Activated CD4-positive, alpha-beta memory T cell treated with anti-CD3 and anti-CD28 coated beads, Interleukin-2, amount 10 ng/mL, durations not matched to agents 7 days and 5 days (primary cell): ENCODE results near the gene MDC1. TPM values are rescaled to one million over a fixed set of nuclear protein-coding genes. Genes with fewer than 3 reads are reported as not detected.
"Not testable (repeated sequence)": the region's sequence is repeated elsewhere in the genome, so short reads cannot be mapped to it uniquely, and the experiment has no call there.

ENCODE experiments used
- CTCF ChIA-PET: fragments of 350-600 bp; sonication (Branson Sonifier 250); formaldehyde crosslinking; loops from one replicate; lab custom pipeline; 2021; ENCODE audit warnings: antibody characterized with exemption, inconsistent platforms; lab: Charles Lee
- POLR2A ChIA-PET: fragments of 350-600 bp; sonication (Branson Sonifier 250); formaldehyde crosslinking; loops from one replicate; lab custom pipeline; 2021; ENCODE audit warnings: antibody characterized with exemption; lab: Charles Lee
- DNase-seq: peaks from one replicate; pipeline ENCODE4 v3.0.0-alpha.2; 2020
- H3K27ac Mint-ChIP-seq: one replicate; pipeline ENCODE4 v1.8.0; 2021; ENCODE audit warnings: mild to moderate bottlenecking, mixed read lengths
- H3K27me3 Mint-ChIP-seq: one replicate; pipeline ENCODE4 v1.8.0; 2021; ENCODE audit warnings: mixed read lengths
- H3K36me3 Mint-ChIP-seq: one replicate; pipeline ENCODE4 v1.8.0; 2021; ENCODE audit warnings: low read depth, mixed read lengths
- H3K4me1 Mint-ChIP-seq: one replicate; pipeline ENCODE4 v1.8.0; 2021; ENCODE audit warnings: mixed read lengths
- H3K4me3 Mint-ChIP-seq: one replicate; pipeline ENCODE4 v1.8.0; 2021; ENCODE audit warnings: mild to moderate bottlenecking, mixed read lengths
- H3K9me3 Mint-ChIP-seq: one replicate; pipeline ENCODE4 v1.8.0; 2021; ENCODE audit warnings: mixed read lengths
- total RNA-seq, 2 experiments: library from RNA; stranded (reverse); gene quantifications; one replicate each; pipeline ENCODE4 v1.2.3, GENCODE V29; 2021

MDC1 gene
- total RNA-seq, 2 experiments from 2014 or later = 49.7 to 54.6 TPM

DNA sequence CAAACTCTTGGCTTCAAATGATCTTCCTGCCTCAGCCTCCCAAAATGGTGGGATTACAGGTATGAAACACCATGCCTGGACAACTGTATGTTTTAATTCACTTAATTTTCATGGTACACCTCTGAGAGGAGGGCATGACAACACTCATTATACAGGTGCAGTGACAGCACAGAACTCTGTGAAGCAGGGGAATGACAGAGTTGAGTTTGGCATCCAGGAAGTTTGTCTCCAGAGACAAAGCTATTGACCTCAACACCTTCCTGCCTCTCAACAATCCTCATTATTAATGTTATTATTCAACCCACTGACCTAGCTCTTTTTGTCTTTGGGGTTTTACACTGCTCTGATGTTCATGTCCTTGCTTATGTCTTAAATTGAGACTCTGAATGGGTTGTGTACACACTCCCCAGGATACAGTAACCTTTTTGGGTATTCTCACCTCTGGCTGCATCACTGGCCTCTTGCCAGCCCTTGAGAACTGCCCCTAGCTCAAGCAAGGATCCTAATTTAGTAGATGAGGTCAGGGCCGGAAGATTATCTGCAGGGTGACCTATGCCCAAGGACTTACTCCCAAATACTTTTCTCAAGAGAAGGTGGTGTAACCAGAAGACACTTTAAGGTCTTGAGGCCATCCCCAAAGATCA is 40.3 kb upstream of the MDC1 start:
- peaks cover 6% of the 10 kb centered on the region for H3K4me1 Mint-ChIP-seq
- H3K4me3 Mint-ChIP-seq = no peak overlapping the region
- POLR2A ChIA-PET = no interaction called here
- DNase-seq = no peak
- CTCF ChIA-PET = no interaction called here
- peaks cover 2% of the 10 kb centered on the region for H3K27me3 Mint-ChIP-seq
- H3K36me3 Mint-ChIP-seq = no peaks in the 10 kb centered on the region
- no peak overlapping the region for H3K27ac Mint-ChIP-seq
- H3K9me3 Mint-ChIP-seq = no peaks in the 10 kb centered on the region

DNA sequence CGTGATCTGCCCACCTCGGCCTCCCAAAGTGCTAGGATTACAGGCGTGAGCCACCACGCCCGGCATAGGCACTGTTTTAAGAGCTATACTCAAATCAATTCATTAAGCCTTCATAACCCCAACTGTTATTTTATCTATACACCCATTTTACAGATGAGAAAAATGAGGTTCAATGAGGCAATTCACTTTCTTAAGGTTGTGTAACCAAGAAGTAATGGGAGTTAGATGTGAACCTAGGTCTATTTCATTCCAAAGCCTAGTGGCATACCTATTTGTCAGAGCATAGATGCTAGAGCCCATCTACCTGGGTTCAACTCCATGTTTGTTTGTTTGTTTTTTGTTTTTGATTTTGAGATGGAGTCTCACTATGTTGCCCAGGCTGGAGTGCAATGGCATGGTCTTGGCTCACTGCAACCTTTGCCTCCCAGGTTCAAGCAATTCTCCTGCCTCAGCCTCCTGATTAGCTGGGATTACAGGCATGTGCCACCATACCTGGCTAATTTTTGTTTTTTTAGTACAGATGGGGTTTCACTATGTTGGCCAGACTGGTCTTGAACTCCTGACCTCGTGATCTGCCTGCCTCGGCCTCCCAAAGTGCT is 39.4 kb upstream of the MDC1 start:
- H3K4me1 Mint-ChIP-seq, DNase-seq, CTCF ChIA-PET, H3K36me3 Mint-ChIP-seq, H3K27ac Mint-ChIP-seq, H3K4me3 Mint-ChIP-seq, H3K9me3 Mint-ChIP-seq, H3K27me3 Mint-ChIP-seq, POLR2A ChIA-PET: not testable (repeated sequence)

DNA sequence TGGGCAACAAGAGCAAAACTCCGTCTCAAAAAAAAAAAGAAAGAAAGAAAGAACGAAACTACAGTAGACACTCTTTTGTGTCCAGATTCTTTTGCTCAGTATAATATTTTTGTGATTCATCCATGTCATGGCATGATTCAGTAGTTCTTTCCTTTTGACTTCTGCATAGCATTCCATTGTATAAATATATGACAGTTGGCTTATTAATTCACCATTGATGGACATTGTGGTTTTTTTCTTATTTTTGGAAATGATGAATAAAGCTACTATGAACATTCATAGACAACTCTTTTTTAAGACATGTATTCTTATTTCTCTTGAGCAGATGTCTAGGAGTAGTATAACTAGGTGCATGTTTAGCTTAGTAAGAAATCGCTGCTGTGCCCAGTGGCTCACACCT is 37.5 kb upstream of the MDC1 start:
- POLR2A ChIA-PET = interaction anchor here (0.6 kb wide), 1 partner anchor 75 kb away, joined by 3 read pairs; no protein-coding TSS in a partner anchor
- CTCF ChIA-PET = interaction anchor here (0.5 to 1.2 kb wide), 3 partner anchors 11 to 203 kb away, joined by 3 to 4 read pairs (median 4); no protein-coding TSS in a partner anchor
- no peak overlapping the region for H3K27ac Mint-ChIP-seq

DNA sequence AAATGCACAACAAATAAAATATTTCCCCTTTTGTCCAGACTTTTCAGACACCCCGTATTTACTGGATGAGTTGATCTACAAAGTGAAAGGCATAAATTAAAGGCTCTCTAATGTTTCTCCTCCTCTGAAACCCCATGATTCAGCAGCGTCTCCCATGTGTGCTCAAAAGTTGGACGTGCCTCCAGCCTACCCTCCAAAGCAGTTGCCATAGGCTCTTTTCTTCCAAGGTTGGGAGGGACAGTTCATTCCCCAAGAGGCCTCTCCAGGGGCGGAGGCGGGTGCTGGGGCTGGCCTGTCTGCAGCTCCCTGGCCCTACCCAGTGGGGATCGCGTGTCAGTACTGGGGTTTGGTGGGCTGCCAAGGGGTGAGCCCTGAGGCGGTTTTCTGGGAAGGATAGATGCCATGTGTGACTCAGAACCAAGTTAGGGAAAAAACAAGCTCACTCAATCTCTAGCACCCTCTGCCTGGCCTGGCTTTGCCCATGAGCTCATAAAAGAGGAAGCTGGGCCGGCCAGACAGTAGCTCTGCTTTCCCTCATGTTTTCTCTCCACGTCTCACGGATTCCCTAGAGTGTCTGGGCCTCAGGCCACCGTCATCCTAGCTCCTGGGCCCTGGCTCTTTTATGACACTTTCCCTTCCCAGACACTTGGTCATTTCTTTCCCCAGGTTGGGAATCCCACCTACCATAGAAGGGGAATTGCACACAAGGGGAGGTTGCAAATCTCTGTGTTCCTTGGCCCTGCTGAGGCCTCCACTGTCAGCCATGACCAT is 35.3 kb upstream of the MDC1 start:
- no peaks in the 10 kb centered on the region for H3K36me3 Mint-ChIP-seq
- DNase-seq = no peak
- peaks cover 3% of the 10 kb centered on the region for H3K27me3 Mint-ChIP-seq
- H3K27ac Mint-ChIP-seq = no peak overlapping the region
- no peak overlapping the region for H3K4me3 Mint-ChIP-seq
- H3K9me3 Mint-ChIP-seq = no peaks in the 10 kb centered on the region
- ChIA-PET CTCF (interaction anchor here (0.6 kb wide), 1 partner anchor 70 kb away, joined by 3 read pairs; no protein-coding TSS in a partner anchor), POLR2A (interaction anchor here (0.6 to 1.2 kb wide), 2 partner anchors 17 to 58 kb away, joined by 3 to 4 read pairs; no protein-coding TSS in a partner anchor)
- H3K4me1 Mint-ChIP-seq = peaks cover 3% of the 10 kb centered on the region

More for the DNA sequence above, 37.5 kb upstream of the MDC1 start:
- no peak for DNase-seq
- no peaks in the 10 kb centered on the region for H3K27me3 Mint-ChIP-seq
- H3K4me1 Mint-ChIP-seq = peaks cover 6% of the 10 kb centered on the region
- no peaks in the 10 kb centered on the region for H3K36me3 Mint-ChIP-seq
- H3K4me3 Mint-ChIP-seq = no peak overlapping the region
- H3K9me3 Mint-ChIP-seq = no peaks in the 10 kb centered on the region

DNA sequence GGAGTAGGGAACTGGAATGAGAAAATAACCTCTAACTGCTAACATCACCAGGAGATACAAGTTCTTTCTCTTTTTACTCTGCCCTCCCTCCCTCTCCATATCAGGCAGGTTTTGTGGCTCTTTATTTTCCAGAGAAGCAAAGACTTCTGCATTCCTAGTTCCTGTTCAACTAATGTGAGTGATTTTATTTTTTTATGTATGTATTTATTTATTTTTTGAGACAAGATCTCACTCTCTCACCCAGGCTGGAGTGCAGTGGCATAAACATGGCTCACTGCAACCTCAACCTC is 33.2 kb upstream of the MDC1 start:
- Mint-ChIP-seq H3K4me3 (no peak overlapping the region), H3K4me1 (peaks cover 3% of the 10 kb centered on the region), H3K36me3 (no peaks in the 10 kb centered on the region), H3K27me3 (peaks cover 6% of the 10 kb centered on the region), H3K9me3 (no peaks in the 10 kb centered on the region), H3K27ac (no peak overlapping the region)
- DNase-seq = no peak
- ChIA-PET POLR2A (no interaction called here), CTCF (no interaction called here)

DNA sequence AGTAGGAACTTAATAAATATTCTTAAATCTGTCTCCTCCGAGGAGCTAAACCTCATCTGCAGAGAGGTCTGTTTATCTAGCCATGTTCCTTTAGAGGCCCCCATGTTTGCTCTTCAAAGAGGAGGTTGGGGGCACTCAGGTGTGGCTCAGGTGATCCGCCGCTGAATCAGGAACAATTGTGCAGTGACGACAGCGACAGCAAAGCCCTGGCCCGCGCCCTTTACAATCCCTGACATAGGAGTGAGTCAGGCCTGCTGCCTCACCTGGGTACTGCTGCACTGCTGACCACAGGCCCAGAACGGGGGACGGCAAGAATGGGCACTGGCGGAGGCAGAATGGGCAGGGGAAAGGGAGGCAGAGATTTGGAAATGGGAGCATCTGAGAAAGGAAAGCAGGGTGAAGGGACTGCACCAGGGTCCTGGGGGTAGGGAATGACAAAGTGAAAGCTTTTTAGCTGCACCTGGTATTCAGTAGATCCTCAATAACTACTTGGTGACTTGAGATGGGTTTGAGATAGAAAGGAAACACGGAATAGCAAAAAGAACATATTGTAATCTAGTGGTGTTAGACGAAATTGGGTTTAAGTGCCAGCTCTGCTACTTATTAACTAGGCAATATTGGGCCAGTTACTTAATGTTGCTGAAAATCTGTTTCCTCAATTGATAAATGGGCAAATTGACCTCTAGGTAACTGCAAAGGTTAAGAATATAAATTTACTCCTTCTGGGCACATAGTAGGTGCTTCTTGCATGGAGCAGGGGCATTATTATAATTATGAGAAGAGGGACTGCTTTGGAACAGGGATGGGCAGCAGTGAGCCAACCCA is 32.7 kb upstream of the MDC1 start:
- Mint-ChIP-seq H3K4me1 (peaks cover 7% of the 10 kb centered on the region), H3K27me3 (peaks cover 6% of the 10 kb centered on the region), H3K4me3 (no peak overlapping the region), H3K9me3 (no peaks in the 10 kb centered on the region), H3K27ac (no peak overlapping the region), H3K36me3 (no peaks in the 10 kb centered on the region)
- ChIA-PET CTCF (no interaction called here), POLR2A (no interaction called here)
- no peak for DNase-seq

DNA sequence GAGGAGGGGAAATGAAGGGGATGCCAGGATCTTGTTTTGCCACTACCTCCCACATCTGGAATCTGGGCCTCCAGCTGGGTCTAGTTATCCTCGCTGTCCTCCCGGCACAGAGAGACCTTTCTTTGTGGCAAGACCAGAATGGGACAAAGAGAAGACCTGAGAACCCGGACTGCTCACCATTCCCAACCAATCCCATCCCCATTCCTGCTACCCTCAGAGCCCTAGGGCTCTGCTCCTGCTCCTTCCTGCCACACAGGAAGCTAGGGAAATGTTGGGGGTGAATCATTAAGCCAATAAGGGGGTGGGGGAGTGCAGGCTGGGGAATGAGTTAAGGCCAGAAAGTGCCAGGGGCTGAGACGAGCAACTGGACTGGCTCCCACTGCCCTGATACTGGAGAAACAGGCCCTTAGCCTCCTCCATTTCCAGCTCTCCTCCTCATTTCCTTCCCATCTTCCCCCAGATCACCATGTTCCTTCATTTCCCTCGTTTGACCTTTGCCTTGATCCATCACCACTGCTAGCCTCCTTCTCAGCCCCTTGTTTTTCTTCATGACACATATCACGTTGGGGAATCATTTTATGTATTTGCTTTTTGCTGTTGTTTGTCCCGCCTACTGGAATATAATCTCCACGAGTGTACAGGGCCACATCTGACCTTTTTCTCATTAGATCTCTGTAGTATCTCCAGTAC is 31.9 kb upstream of the MDC1 start:
- H3K27me3 Mint-ChIP-seq = peaks cover 6% of the 10 kb centered on the region
- no peak for DNase-seq
- H3K4me1 Mint-ChIP-seq = peaks cover 12% of the 10 kb centered on the region
- ChIA-PET CTCF (no interaction called here), POLR2A (no interaction called here)
- no peaks in the 10 kb centered on the region for H3K36me3 Mint-ChIP-seq
- H3K9me3 Mint-ChIP-seq = no peaks in the 10 kb centered on the region
- no peak overlapping the region for H3K27ac Mint-ChIP-seq
- H3K4me3 Mint-ChIP-seq = no peak overlapping the region

DNA sequence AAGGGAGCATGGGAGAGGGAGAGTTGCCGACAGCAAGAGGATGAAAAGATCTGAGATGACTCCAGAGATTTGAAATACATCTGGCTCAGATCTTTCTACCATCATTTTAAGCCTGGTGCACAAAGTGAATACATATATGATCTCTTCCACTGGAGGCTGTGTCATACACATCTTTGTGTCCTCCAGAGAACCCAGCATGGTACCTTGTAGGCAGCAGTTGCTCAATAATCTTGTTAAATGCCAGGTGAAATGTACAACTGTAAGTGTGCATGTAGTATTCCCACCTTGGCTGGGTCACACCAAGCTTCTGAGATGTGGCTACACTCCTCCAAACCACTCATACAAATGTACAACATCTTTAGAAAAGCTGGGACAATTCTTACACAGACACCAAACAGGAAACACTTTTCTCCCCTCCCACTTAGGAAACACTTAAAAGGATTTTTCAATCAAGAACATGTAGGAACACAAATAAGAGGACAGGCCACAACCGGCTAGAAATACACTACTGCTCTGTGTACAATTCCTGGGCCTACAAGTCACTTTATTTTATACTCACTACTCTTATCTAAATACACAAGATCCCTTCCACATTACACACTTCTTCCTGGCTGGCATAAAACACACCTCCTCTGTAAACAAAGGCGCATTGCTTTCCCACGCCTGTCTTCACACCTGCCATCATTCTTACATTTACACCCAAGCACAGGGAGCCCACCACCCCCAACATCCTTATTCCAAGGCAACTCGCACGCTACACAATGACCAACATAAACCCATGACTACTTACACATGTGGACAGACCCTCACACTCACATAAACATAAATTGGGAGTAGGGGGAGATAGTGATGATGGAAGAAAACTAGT is 31.1 kb upstream of the MDC1 start:
- Mint-ChIP-seq H3K4me1 (peaks cover 19% of the 10 kb centered on the region), H3K4me3 (no peak overlapping the region), H3K36me3 (no peaks in the 10 kb centered on the region), H3K27ac (no peak overlapping the region), H3K27me3 (peaks cover 6% of the 10 kb centered on the region), H3K9me3 (no peaks in the 10 kb centered on the region)
- POLR2A ChIA-PET = no interaction called here
- CTCF ChIA-PET = no interaction called here
- no peak for DNase-seq

DNA sequence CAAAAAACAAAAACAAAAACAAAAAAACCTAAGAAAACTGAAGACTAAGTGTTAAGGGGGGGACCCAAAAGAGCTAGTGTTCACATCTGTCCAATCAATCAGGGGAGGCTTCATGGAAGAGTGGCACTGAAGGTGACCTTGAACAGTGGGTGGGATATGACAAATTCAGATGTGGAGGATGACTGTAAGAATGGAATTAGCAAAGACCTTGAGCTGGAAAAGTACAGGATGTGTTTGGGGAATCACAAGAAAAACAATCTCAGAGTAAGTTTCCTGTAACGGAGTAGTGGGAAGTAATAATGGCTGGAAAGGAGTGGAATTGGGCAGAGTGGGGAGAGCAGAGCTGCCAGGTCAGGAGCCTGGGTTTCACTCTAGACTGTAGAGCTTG is 30.2 kb upstream of the MDC1 start:
- DNase-seq = no peak
- Mint-ChIP-seq H3K27ac (no peak overlapping the region), H3K27me3 (peaks cover 6% of the 10 kb centered on the region), H3K4me1 (peaks cover 21% of the 10 kb centered on the region), H3K4me3 (no peak overlapping the region), H3K9me3 (no peaks in the 10 kb centered on the region), H3K36me3 (peaks cover 3% of the 10 kb centered on the region)
- ChIA-PET POLR2A (interaction anchor here (0.6 to 1.5 kb wide), 4 partner anchors 22 to 403 kb away, joined by 3 to 5 read pairs (median 3); no protein-coding TSS in a partner anchor), CTCF (interaction anchor here (0.6 to 1.5 kb wide), 3 partner anchors 14 to 47 kb away, joined by 3 to 5 read pairs (median 3); no protein-coding TSS in a partner anchor)

DNA sequence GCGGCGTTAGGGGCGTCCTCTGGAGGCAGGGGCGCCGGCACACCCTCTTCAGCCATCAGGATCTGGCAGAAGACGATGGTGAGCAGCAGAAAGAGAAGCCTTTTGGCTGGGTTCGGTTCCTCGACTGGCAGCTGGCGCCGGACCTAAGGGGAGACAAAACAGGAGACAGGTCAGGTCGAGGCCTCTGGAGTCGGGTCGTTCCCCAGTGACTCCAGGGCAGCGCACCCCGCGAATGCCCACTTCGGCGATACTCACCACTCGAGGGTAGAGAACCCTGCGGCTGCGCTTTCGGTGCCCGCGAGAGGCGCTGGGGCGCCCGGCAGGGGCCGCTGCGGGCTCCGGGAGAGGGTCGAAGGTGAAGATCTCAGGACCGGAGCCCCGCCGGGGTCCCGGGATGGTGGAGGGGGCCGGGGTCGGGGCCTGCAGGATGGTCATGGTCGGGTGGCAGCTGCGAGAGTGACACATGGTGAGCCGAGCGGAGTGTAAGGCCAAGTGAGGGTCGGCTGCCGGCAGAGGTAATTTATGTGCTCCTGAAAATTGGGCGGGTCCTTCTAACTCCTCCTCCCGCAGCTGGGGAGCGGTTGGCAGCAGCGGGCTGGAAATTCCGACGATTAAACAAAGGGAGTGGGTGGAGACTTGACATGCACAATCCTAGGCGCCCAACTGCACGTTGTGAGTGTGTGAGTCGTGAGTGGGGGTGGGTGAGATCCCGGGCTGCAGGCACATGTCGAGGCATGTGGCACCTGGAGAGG is 27.1 kb upstream of the MDC1 start, which contains the start of gene IER3:
Gene IER3, minus strand, starts transcription at position 494 of the 752 bp plus-strand sequence. Its CDS starts 29 bp downstream, at position 465.
- peak; percentile 73 for DNase-seq
- Mint-ChIP-seq H3K27me3 (peaks cover 6% of the 10 kb centered on the region), H3K9me3 (no peaks in the 10 kb centered on the region), H3K27ac (peak within 1 kb of the TSS; percentile 85), H3K4me3 (peak within 1 kb of the TSS; percentile 92), H3K36me3 (peaks cover 33% of the 10 kb centered on the region), H3K4me1 (peaks cover 50% of the 10 kb centered on the region)
- POLR2A ChIA-PET = interaction anchor here (1.0 to 2.3 kb wide), 11 partner anchors 13 to 169 kb away, joined by 3 to 8 read pairs (median 4); partner anchors contain the start of gene VARS2
- CTCF ChIA-PET = interaction anchor here (0.6 to 2.0 kb wide), 11 partner anchors 11 to 336 kb away, joined by 3 to 8 read pairs (median 3); partner anchors contain the start of gene MDC1
